OCI-LY7 (cell line): Measurements from ENCODE around the gene LIN52.

Experiments
- EZH2phosphoT487 ChIP-seq: fragments of 200-600 bp; sonication (generic); IDR thresholded peaks from 2 replicates; pipeline ENCODE4 v1.6.1; 2018; ENCODE audit warnings: low read depth, borderline replicate concordance, mild to moderate bottlenecking, mixed run types, antibody characterized with exemption, low read length, moderate library complexity, mixed read lengths
- TF ChIP-seq, protein P1 (sequence below): fragments of 200-600 bp; sonication (generic); conservative IDR thresholded peaks from 2 replicates; pipeline ENCODE4 v1.5.1; 2014; ENCODE audit warnings: mild to moderate bottlenecking, antibody characterized with exemption, low read length, moderate library complexity, mixed read lengths

DNA sequence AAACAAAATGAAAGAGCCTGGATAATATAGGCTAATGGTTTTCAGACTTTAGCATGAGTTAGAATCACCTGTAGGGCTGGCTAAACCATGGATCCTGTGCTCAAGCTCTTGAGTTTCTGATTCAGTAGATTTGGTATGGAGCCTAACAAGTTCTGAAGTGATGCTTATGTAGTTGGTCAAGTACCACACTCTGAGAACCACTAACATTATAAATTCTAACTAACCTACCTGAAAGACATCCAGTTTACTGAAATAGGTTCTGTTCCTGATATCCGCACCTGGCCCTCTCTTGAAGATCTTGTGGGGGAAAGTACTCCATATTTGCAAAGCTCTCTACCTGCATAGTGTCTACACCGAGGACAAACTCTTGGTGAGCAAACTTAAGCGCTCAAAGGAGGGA is 95.1 kb downstream of the LIN52 start:
- TF ChIP-seq, protein P1, sequence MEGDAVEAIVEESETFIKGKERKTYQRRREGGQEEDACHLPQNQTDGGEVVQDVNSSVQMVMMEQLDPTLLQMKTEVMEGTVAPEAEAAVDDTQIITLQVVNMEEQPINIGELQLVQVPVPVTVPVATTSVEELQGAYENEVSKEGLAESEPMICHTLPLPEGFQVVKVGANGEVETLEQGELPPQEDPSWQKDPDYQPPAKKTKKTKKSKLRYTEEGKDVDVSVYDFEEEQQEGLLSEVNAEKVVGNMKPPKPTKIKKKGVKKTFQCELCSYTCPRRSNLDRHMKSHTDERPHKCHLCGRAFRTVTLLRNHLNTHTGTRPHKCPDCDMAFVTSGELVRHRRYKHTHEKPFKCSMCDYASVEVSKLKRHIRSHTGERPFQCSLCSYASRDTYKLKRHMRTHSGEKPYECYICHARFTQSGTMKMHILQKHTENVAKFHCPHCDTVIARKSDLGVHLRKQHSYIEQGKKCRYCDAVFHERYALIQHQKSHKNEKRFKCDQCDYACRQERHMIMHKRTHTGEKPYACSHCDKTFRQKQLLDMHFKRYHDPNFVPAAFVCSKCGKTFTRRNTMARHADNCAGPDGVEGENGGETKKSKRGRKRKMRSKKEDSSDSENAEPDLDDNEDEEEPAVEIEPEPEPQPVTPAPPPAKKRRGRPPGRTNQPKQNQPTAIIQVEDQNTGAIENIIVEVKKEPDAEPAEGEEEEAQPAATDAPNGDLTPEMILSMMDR = no peak
- no peak for TF ChIP-seq EZH2phosphoT487
